Upper lobe of right lung (tissue), 1 donor: ENCODE results near the gene SELENOF. TPM values are rescaled to one million over a fixed set of nuclear protein-coding genes. Genes with fewer than 3 reads are reported as not detected.

ENCODE experiments used
- ATAC-seq: fragments of 200-7000 bp; cut with Tn5 transposase; one replicate; pipeline ENCODE4 v1.9.1; 2020; ENCODE audit warnings: mild to moderate bottlenecking, moderate library complexity
- DNase-seq: peaks from one replicate; pipeline ENCODE4 v3.0.0-alpha.2; 2020
- H3K27ac ChIP-seq: fragments of 200-600 bp; one replicate; pipeline ENCODE4 v1.8.0; 2022
- H3K27me3 ChIP-seq: fragments of 200-600 bp; one replicate; pipeline ENCODE4 v1.8.0; 2022; ENCODE audit warnings: mild to moderate bottlenecking
- H3K36me3 ChIP-seq: fragments of 200-600 bp; one replicate; pipeline ENCODE4 v1.8.0; 2022
- H3K4me1 ChIP-seq: fragments of 200-600 bp; one replicate; pipeline ENCODE4 v1.8.0; 2022
- H3K4me3 ChIP-seq: fragments of 200-600 bp; one replicate; pipeline ENCODE4 v1.8.0; 2022; ENCODE audit warnings: mild to moderate bottlenecking
- H3K9me3 ChIP-seq: fragments of 200-600 bp; one replicate; pipeline ENCODE4 v1.8.0; 2022
- intact Hi-C: fragments of 100-400 bp; cut with DNase I; formaldehyde crosslinking; loops from one replicate; pipeline ENCODE4 v1.11.0; 2022
- total RNA-seq: library from RNA; stranded (reverse); fragmentation: NEBNext Ultra II Directional; extraction: Animal tissue kit (Norgen Biotek cat#: 25700); gene quantifications from one replicate; pipeline ENCODE4 v1.2.1, GENCODE V29; 2021
- TF ChIP-seq, protein P1 (sequence below): fragments of 200-600 bp; IDR thresholded peaks from one replicate; pipeline ENCODE4 v1.8.0; 2022; ENCODE audit warnings: antibody characterized with exemption
- donor health status: DM: no; HTN: yes; CAD: no; lungs with severe emphysema.

The SELENOF gene
- total RNA-seq, 1 donor from 2014 or later, result 197 TPM

DNA sequence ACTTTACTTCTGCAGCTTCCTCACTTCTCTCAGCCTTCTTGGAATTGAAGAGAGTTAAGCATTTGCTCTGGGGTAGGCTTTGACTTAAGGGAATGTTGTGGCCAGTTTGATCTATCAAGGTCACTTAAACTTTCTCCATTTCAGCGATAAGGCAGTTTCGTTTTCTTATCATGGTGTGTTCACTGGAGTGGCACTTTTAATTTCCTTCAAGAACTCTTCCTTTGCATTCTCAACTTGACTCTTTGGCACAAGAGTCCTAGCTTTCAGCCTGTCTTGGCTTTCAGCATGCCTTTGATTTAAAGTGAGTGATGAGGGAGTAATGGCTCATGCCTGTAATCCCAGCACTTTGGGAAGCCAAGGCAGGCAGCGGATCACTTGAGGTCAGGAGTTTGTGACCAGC is 39.2 kb upstream of the SELENOF start:
- no peaks in the 10 kb centered on the region for H3K9me3 ChIP-seq
- H3K36me3 ChIP-seq, result no peaks in the 10 kb centered on the region
- H3K4me1 ChIP-seq, result no peaks in the 10 kb centered on the region
- H3K4me3 ChIP-seq, result peak overlapping the region; percentile 9
- TF ChIP-seq, protein P1, sequence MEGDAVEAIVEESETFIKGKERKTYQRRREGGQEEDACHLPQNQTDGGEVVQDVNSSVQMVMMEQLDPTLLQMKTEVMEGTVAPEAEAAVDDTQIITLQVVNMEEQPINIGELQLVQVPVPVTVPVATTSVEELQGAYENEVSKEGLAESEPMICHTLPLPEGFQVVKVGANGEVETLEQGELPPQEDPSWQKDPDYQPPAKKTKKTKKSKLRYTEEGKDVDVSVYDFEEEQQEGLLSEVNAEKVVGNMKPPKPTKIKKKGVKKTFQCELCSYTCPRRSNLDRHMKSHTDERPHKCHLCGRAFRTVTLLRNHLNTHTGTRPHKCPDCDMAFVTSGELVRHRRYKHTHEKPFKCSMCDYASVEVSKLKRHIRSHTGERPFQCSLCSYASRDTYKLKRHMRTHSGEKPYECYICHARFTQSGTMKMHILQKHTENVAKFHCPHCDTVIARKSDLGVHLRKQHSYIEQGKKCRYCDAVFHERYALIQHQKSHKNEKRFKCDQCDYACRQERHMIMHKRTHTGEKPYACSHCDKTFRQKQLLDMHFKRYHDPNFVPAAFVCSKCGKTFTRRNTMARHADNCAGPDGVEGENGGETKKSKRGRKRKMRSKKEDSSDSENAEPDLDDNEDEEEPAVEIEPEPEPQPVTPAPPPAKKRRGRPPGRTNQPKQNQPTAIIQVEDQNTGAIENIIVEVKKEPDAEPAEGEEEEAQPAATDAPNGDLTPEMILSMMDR, result no peak
- H3K27me3 ChIP-seq, result no peaks in the 10 kb centered on the region
- H3K27ac ChIP-seq, result no peak overlapping the region
- DNase-seq, result no peak
- intact Hi-C loops, result no loop called here
- peak; percentile 83 for ATAC-seq

DNA sequence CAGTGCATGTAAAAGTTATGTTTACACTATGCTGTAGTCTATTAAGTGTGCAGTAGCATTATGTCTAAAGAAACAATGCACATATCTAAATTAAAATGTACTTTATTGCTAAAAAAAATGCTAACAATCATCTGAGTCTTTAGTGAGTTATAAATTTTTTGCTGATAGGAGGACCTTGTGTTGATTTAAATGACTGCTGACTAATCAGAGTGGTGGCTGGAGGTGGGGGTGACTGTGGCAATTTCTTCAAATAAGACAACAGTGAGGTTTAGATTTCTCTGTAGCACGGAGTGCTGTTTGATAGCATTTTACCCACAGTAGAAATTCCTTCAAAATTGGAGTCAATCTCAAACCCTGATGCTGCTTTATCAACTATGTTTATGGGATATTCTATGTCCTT is 37.5 kb upstream of the SELENOF start:
- TF ChIP-seq, protein P1, result no peak
- intact Hi-C loops, result no loop called here
- ATAC-seq (no peak), DNase-seq (no peak)
- no peak overlapping the region for H3K27ac ChIP-seq
- H3K4me3 ChIP-seq, result no peak overlapping the region
- no peaks in the 10 kb centered on the region for H3K4me1 ChIP-seq
- no peaks in the 10 kb centered on the region for H3K36me3 ChIP-seq
- no peaks in the 10 kb centered on the region for H3K9me3 ChIP-seq
- no peaks in the 10 kb centered on the region for H3K27me3 ChIP-seq

DNA sequence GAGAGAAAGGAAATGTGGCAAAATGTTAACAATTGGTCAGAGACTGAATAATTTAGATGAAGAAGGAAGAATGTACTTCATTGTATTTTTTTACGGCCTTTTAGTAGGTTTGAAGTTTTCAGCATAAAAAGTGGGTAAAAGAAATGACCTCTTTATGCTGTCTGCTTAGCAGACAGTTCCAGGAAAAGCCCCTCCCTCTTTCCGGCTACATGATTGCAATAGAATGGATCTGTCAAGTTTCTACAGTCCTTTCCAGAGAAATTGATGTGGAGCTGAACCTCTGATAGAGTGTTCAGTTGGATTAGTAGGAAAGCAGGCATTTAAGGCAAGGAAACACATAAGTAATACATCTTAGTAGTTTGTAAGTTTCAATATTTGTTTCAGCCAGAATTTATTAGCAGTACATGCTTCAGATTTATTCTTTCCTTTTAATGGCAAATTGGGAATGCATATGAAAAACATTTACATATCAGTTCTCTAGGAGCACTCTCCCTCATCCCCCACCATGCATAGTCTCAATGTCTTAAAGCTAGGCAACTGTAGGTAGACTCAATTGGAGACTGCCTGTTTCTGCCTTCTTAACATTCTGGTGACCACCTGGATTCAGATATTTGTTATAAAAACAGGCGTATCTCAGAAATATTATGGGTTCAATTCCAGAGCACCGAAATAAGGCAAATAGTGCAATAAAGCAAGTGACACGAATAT is 36.9 kb upstream of the SELENOF start:
- Histone ChIP-seq H3K27me3 (no peaks in the 10 kb centered on the region), H3K27ac (no peak overlapping the region), H3K4me3 (no peak overlapping the region), H3K36me3 (no peaks in the 10 kb centered on the region), H3K4me1 (no peaks in the 10 kb centered on the region), H3K9me3 (no peaks in the 10 kb centered on the region)
- ATAC-seq (no peak), DNase-seq (no peak)
- TF ChIP-seq, protein P1, result no peak
- intact Hi-C loops, result no loop called here

DNA sequence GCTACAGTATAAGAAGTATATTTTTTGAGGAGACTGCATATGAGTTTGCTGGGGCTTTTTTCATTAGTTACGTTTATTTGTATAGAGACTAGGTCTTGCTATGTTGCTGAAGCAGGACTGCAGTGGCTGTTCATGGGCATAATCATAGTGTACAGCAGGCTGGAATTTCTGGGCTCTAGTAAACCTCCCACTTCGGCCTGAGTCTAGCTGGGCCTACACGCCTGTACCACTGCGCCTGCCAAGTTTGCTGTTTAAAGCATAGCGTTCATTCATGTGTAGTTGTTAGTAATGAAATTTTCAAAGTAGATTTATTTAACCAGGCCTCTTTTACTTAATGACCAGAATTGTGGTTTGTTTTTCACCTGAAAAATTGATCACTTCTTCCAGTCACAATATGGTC is 34.3 kb upstream of the SELENOF start:
- no peak overlapping the region for H3K4me3 ChIP-seq
- no peaks in the 10 kb centered on the region for H3K27me3 ChIP-seq
- no peaks in the 10 kb centered on the region for H3K9me3 ChIP-seq
- intact Hi-C loops, result no loop called here
- ATAC-seq, result peak; percentile 53
- TF ChIP-seq, protein P1, result no peak
- no peaks in the 10 kb centered on the region for H3K36me3 ChIP-seq
- H3K4me1 ChIP-seq, result no peaks in the 10 kb centered on the region
- DNase-seq, result no peak
- H3K27ac ChIP-seq, result no peak overlapping the region

DNA sequence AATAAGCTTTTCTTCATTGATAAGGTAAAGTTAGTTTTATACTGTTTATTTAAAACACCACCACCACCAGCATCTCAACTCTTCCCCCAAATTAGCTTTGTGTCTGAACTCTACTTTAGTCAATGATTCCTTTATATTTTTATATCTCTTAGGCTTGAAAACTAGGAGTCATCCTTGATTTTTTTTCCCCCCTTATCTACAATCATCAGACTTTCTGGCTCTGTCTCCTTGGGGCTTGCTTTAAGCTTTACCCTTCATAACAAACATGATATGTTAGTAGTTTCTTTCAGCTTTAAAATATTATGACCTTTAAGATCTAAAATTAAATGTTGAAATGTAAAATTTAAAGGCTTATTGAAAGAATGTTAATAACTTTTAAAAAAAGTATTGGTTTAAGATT is 28.8 kb upstream of the SELENOF start:
- intact Hi-C loops, result no loop called here
- DNase-seq, result no peak

More for the DNA sequence above, 28.8 kb upstream of the SELENOF start:
- Histone ChIP-seq H3K4me1 (peaks cover 5% of the 10 kb centered on the region), H3K36me3 (no peaks in the 10 kb centered on the region), H3K27ac (no peak overlapping the region), H3K4me3 (no peak overlapping the region), H3K27me3 (no peaks in the 10 kb centered on the region), H3K9me3 (no peaks in the 10 kb centered on the region)
- TF ChIP-seq, protein P1, result no peak
- ATAC-seq, result no peak
